Nephron progenitor cell (in vitro differentiated cells): ENCODE results near the gene PSMB3.
A peak's percentile ranks its signal among the peaks of the same experiment; 100 is the strongest.

ENCODE experiments used
- DNase-seq: peaks from one replicate; pipeline ENCODE4 v3.0.0; 2021
- H3K27ac Mint-ChIP-seq: 2 replicates; pipeline ENCODE4 v1.8.0; 2021; ENCODE audit warnings: mild to moderate bottlenecking, moderate library complexity, mixed read lengths
- H3K27me3 Mint-ChIP-seq: 2 replicates; pipeline ENCODE4 v1.8.0; 2021; ENCODE audit warnings: mild to moderate bottlenecking, low read depth, mixed read lengths; ENCODE audit not compliant: poor library complexity
- H3K36me3 Mint-ChIP-seq: 2 replicates; pipeline ENCODE4 v1.8.0; 2021; ENCODE audit warnings: low read depth, mixed read lengths
- H3K4me1 Mint-ChIP-seq: 2 replicates; pipeline ENCODE4 v1.8.0; 2021; ENCODE audit warnings: mixed read lengths
- H3K4me3 Mint-ChIP-seq: 2 replicates; pipeline ENCODE4 v1.8.0; 2021; ENCODE audit warnings: mild to moderate bottlenecking, moderate library complexity, mixed read lengths
- H3K9me3 Mint-ChIP-seq: 2 replicates; pipeline ENCODE4 v1.8.0; 2021; ENCODE audit warnings: mild to moderate bottlenecking, moderate library complexity, mixed read lengths
- TF ChIP-seq, protein P1 (sequence below): fragments of 200-600 bp; sonication (generic); IDR thresholded peaks from 2 replicates; pipeline ENCODE4 v1.5.0; 2021; ENCODE audit warnings: antibody characterized with exemption

PSMB3 gene

DNA sequence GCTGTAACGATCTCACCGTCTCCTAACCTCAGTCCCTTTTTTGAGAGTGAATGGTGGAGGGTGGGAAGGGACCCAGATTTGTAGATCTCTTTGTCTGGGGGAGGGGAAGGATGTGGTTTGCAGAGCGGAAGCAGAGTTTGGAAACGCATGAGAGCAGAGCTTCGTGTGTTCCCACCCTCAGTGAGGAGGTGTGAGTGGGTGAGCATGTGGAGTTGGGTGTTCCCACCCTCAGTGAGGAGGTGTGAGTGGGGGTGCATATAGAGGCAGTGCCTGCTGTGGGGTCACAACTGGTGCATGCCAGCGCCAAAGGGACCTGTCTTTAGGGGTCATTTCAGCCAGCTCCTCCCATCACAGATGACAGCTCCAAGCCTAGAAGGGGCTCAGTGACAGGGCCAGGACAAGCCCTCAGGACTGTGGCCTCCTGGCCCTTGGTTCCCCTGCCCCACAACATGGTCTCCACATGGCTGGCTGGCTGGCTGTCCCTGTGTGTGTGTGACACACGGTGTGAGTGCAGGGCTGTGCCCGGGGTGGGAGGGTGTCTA, 24.2 kb upstream of the PSMB3 start:
- TF ChIP-seq, protein P1, sequence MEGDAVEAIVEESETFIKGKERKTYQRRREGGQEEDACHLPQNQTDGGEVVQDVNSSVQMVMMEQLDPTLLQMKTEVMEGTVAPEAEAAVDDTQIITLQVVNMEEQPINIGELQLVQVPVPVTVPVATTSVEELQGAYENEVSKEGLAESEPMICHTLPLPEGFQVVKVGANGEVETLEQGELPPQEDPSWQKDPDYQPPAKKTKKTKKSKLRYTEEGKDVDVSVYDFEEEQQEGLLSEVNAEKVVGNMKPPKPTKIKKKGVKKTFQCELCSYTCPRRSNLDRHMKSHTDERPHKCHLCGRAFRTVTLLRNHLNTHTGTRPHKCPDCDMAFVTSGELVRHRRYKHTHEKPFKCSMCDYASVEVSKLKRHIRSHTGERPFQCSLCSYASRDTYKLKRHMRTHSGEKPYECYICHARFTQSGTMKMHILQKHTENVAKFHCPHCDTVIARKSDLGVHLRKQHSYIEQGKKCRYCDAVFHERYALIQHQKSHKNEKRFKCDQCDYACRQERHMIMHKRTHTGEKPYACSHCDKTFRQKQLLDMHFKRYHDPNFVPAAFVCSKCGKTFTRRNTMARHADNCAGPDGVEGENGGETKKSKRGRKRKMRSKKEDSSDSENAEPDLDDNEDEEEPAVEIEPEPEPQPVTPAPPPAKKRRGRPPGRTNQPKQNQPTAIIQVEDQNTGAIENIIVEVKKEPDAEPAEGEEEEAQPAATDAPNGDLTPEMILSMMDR = no peak
- Mint-ChIP-seq H3K27ac (no peak overlapping the region), H3K9me3 (no peaks in the 10 kb centered on the region), H3K4me3 (peak overlapping the region; percentile 45), H3K27me3 (peaks cover 2% of the 10 kb centered on the region), H3K4me1 (peaks cover 40% of the 10 kb centered on the region), H3K36me3 (peaks cover 22% of the 10 kb centered on the region)
- DNase-seq = no peak

DNA sequence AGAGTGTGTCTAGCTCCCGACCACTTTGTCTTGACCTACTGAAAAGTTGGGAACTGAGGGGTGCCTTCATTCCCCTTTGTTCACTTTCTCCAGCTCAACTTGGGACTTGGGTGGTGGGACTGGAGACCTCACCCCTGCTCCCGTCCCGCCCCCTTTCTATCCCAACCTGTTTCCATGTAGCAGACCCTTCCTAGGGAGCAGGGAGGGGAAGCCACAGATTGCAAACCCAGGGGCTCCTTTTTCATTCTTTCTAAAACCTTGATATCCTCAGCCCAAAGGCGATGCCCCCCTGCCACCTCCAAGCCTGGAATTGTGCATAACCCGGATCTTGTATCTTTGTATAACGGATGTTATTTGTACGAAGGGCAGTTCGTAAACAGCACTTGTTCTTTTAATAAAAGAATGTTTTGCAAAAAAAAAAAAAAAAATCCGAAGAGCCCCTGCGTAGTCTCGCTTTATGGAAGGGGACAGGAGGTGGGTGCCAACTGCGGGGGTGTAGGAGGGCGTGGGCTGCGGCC, 23.1 kb upstream of the PSMB3 start:
- Mint-ChIP-seq H3K27me3 (peaks cover 2% of the 10 kb centered on the region), H3K36me3 (peaks cover 26% of the 10 kb centered on the region), H3K9me3 (no peaks in the 10 kb centered on the region), H3K4me3 (peak overlapping the region; percentile 80), H3K27ac (no peak overlapping the region), H3K4me1 (peaks cover 41% of the 10 kb centered on the region)
- DNase-seq = no peak
- TF ChIP-seq, protein P1 = no peak

DNA sequence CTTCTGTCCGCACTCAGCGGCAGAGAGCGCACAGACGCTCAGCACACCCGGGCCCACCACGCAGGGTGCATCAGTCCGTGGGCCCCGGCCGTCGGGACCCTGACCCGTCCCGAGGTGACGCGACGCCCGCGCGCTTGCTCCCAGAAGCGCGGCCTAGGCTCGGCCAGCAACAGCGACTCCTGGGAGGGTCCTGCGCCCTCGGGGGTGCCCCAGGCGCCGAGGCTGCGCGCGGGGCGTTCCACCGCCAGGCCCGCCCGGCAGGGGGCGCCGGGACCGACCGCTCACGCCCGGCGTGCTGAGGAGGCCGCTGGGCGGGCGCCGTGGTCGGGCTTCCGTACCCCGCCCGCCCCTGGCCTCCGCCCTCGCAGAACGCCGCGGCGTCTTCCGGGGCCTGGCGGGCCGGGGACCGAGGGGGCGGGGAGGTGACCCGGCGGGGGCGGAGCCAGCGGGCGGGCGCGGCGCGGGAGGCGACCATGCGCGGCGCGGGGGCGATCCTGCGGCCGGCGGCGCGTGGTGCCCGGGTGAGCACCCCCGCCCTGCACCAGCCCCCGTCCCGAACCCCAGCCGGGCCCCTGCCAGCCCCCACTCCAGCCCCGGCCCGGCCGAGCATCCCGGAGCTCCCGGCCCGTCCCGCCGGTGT, 22.5 kb upstream of the PSMB3 start, which contains the start of gene CISD3:
Gene CISD3, plus strand, starts transcription at position 456 of the 640 bp plus-strand sequence. Its CDS starts 18 bp downstream, at position 474.
- peak; percentile 89 for DNase-seq
- Mint-ChIP-seq H3K36me3 (peaks cover 30% of the 10 kb centered on the region), H3K27me3 (peaks cover 2% of the 10 kb centered on the region), H3K4me3 (peak within 1 kb of the TSS; percentile 89), H3K9me3 (no peaks in the 10 kb centered on the region), H3K27ac (peak within 1 kb of the TSS; percentile 49), H3K4me1 (peaks cover 47% of the 10 kb centered on the region)
- TF ChIP-seq, protein P1 = peak; percentile 29

DNA sequence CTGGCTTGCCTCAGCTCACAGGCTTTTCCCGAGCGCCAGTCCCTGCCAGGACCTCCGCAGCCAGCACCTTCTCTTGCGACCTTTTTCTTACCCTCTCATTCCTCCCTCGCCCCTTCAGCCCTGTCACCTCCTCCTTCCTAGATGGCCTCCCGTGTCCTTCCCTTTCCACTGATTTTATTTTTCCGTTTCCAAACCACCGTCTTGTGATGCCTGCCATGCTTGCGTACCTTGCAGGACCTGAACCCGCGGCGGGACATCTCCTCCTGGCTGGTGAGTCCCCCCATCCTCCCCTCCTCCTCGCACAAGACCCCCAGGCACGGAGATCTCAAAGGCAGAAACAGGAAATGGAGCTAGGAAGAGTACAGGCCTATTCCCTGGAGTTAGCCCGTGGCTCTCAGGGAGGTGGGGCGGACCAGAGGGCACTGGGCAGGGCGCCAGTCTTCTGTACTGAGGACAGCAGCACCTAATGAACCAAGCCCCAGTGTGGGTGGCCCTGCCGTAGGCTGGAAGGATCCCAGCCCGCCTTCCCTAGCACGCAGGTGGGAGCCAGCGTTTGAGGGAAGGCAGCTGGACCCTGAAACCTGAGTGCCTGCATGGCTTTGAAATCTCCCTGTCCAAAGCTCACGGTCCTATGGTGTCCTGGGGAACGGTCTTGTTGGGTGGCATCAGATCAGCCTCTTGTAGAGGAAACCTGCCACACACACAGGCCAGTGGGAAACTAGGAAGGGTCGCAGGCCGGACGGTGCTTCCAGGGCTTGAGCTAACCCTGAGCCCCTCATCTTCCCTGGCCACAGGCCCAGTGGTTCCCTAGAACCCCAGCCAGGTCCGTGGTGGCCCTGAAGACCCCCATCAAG, 21.8 kb upstream of the PSMB3 start:
- peaks cover 47% of the 10 kb centered on the region for H3K4me1 Mint-ChIP-seq
- H3K4me3 Mint-ChIP-seq = peak overlapping the region; percentile 89
- peak overlapping the region; percentile 49 for H3K27ac Mint-ChIP-seq
- no peaks in the 10 kb centered on the region for H3K9me3 Mint-ChIP-seq
- DNase-seq = peak; percentile 38
- TF ChIP-seq, protein P1 = no peak
- H3K27me3 Mint-ChIP-seq = peaks cover 2% of the 10 kb centered on the region
- peaks cover 35% of the 10 kb centered on the region for H3K36me3 Mint-ChIP-seq

DNA sequence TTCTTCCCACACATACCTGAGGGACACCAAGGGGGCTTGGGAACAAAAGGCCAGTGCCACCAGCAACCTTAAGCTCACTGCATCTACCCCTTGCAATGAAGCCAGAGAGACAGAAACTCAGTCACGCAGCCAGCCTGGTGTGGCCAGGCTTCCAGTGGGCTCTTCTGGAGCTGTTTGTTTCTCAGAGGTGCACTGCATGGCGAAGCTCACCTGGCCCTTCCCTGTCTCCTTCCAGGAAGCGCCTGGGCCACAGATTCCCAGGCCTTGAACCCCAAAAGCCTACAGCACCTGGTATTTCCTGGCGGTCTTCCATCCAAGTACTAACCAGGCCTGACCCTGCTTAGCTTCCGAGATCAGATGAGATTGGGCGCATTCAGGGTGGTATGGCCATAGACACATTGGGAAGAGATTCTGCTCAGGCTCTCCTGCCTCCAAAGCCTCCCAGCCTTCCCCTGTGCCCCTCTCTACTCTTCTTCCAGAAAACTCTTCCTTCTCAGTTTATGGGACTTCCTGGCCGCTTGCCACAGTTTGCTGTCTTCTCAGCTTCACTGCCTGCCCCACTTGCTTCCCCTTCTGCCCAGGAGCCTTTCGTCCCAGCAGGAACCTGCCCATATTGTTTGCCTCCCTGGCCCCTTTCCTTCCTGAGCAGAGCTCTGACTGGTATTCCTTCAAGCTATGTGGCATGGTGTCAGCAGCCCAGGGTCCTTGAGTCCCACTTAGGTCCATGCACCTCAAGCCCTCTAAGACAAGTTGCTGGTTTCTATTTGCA, 20.8 kb upstream of the PSMB3 start:
- H3K9me3 Mint-ChIP-seq = no peaks in the 10 kb centered on the region
- peaks cover 35% of the 10 kb centered on the region for H3K36me3 Mint-ChIP-seq
- peaks cover 40% of the 10 kb centered on the region for H3K4me1 Mint-ChIP-seq
- H3K27me3 Mint-ChIP-seq = peaks cover 2% of the 10 kb centered on the region
- TF ChIP-seq, protein P1 = no peak
- H3K4me3 Mint-ChIP-seq = peak overlapping the region; percentile 34
- H3K27ac Mint-ChIP-seq = peak overlapping the region; percentile 63
- DNase-seq = no peak
